Activated CD4-positive, alpha-beta T cell treated with anti-CD3 and anti-CD28 coated beads, Interleukin-2, Interleukin-6, amounts not matched to agents 100 ng/mL and 50 ng/mL, durations not matched to agents 16 hours and 8 hours (primary cell): ENCODE results near the gene ARHGEF16.

Experiments used
- DNase-seq: peaks from one replicate; pipeline ENCODE4 v3.0.0-alpha.2; 2020

Gene ARHGEF16

DNA sequence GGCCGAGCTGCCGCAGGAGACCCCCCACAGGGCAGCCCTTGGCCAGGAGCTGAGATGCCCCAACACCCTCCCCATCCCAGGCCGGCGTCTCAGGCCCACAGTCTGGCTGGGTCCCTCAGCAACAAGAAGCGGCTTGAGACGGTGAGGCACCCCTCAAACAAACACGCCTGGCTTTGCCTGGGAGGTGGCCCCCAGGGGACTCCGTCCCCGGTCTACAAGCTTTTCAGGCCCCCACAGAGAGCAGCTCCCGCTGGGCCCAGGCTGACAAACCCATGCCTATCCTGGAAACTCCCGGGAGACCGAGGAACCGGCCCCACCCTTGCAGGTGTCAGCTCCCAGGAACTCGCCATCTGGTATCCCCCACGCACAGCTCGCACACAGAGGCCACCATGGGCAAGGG is 67.0 kb downstream of the ARHGEF16 start:
- DNase-seq = no peak

DNA sequence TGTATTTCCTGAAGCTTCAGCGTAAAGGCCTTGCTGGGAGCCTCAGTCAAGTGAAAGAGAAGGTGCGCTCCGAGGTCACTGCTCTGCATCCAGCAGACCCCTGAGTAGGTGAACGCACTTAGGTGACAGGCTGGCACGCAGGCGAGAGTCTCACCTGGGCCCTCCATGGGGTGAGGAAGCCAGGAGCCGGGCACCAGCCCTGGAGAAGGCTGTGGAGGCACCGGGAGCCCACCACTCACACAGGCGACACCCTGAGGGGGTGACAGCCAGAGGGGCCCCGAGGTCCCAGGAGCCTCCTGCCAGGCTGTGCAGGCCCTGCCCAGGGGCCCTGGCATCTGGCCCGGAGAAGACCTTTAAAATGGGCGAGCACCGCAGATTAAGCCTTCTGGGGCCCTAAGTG is 67.6 kb downstream of the ARHGEF16 start:
- no peak for DNase-seq

GRCh38 chr1:3522564-3523265 is 68.2 kb downstream of the ARHGEF16 start:
- no peak for DNase-seq

DNA sequence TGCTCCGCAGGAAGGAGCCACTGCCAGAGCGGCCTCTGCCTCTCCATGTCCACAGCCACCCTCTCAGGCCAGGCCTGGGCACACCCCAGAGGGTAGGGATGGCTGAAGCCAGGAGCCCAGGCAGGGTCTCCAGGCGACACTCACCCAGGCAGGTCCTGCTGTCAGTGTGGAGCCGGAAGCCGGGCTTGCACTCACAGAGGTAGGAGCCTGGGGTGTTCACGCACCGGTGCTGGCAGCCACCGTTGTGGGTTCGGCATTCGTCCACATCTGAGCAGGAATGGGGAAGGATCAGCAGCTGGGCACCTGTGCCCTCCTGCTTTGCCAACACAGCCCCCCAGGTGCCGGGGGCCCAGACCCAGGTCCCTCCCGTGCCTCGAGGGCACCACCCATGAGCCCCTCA is 69.5 kb downstream of the ARHGEF16 start:
- no peak for DNase-seq

- DNase-seq = no peak
These were observed 70.2 kb downstream of the ARHGEF16 start for GRCh38 chr1:3524556-3525203.

- no peak for DNase-seq
These were observed 71.4 kb downstream of the ARHGEF16 start for GRCh38 chr1:3525551-3526482.

DNA sequence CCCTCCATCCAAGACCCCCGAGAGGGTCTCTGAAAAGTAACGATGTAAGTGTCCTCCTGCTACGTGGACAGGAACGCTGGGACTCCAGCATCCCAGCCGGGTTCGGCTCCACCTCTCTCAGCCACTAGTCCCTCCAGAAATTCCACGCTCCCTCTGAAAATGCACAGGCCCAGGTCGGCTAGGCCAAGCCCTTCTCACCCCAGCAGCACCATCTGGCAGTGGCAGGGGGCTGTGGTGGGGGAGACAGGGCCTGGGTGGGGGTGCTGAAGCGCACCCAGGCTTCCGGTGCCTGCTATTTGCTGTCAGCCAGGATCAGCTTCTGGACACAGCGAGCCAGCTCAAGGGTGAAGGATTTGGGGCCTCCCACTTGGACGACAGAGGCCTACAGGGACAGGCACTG is 73.3 kb downstream of the ARHGEF16 start:
- DNase-seq = no peak

GRCh38 chr1:3529099-3529729 is 74.7 kb downstream of the ARHGEF16 start:
- no peak for DNase-seq

DNA sequence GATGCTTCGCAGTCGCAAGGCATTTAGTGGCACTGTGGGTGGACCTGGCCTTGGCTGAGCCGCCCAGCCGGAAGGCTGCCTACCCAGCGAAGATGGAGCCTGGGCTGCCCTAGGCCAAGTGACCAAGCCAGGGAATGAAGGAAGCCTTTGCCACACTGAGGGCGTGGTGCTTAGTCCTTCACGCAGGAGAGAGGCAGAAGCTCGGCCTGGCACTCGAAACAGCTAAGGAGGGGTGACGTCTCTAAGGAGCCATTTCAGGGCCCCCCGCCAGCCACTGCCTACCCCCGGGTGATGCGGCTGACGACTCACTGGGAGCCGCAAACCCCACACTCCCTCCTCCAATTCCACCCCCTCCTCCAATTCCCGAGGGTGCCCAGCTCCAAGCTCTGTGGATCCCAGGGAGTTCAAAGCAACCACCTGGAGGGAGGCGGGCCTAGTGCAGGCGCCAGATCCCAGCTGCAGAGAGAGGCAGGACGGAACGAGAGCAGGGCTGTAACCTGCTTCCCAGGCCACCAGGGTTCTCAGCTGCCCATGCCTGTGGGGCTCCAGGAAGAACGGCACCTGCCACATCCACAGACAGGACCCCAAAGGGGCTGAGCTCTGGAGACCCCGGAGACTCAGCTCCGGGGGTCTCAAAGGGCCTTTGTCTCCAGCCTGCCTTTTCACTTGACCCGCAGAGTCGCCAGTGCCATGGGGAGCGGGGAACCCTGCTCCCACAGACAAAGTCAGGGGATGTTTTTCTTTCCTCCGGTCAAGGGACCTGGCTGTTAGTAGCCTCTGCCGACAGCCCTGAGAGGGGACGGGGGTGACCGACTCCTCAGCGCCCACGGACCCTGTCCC is 75.8 kb downstream of the ARHGEF16 start:
- DNase-seq = no peak
